Hematopoietic multipotent progenitor cell treated with erythropoietin and hydrocortisone succinate and interleukin-3 and kit ligand, for 8 days (in vitro differentiated cells): ENCODE measurements around the gene APOM.

Source experiments
- DNase-seq: peaks from one replicate; pipeline ENCODE4 v3.0.0-alpha.2; 2015

APOM gene

GRCh38 chr6:31681135-31681671 is 25.5 kb downstream of the APOM start:
- DNase-seq: peak; percentile 49

- no peak for DNase-seq
Observed at GRCh38 chr6:31683591-31683990, 27.9 kb downstream of the APOM start.

- peak; percentile 76 for DNase-seq
Observed at GRCh38 chr6:31686483-31686882, 30.8 kb downstream of the APOM start.

- DNase-seq: no peak
Observed at GRCh38 chr6:31687321-31687720, 31.6 kb downstream of the APOM start.

GRCh38 chr6:31687860-31688693 is 32.4 kb downstream of the APOM start:
- no peak for DNase-seq

- peak; percentile 23 for DNase-seq
Observed at GRCh38 chr6:31689249-31690110, 33.8 kb downstream of the APOM start.

GRCh38 chr6:31690231-31691077 is 34.8 kb downstream of the APOM start:
- DNase-seq: peak; percentile 82

GRCh38 chr6:31691078-31691463 is 35.4 kb downstream of the APOM start:
- no peak for DNase-seq

- no peak for DNase-seq
Observed at GRCh38 chr6:31691564-31692108, 35.9 kb downstream of the APOM start.

GRCh38 chr6:31692353-31692752 is 36.7 kb downstream of the APOM start:
- DNase-seq: no peak

GRCh38 chr6:31692886-31693285 is 37.2 kb downstream of the APOM start:
- no peak for DNase-seq

- no peak for DNase-seq
Observed at GRCh38 chr6:31693535-31693934, 37.8 kb downstream of the APOM start.

- DNase-seq: no peak
Observed at GRCh38 chr6:31697555-31697954, 41.9 kb downstream of the APOM start.

GRCh38 chr6:31700740-31701401 is 45.2 kb downstream of the APOM start:
- DNase-seq: no peak

- DNase-seq: peak; percentile 67
Observed at GRCh38 chr6:31701666-31702404, 46.1 kb downstream of the APOM start.

GRCh38 chr6:31702405-31702818 is 46.7 kb downstream of the APOM start:
- no peak for DNase-seq

- peak; percentile 98 for DNase-seq
Observed at GRCh38 chr6:31702819-31703716, 47.4 kb downstream of the APOM start, which contains the start of gene ABHD16A. TSS of gene ABHD16A (minus strand) at chr6:31703324. CDS start at chr6:31703281, 43 bp downstream.

GRCh38 chr6:31705931-31706330 is 50.2 kb downstream of the APOM start:
- no peak for DNase-seq

GRCh38 chr6:31706599-31706998 is 50.9 kb downstream of the APOM start, which contains the start of gene LY6G6F:
TSS of gene LY6G6F (plus strand) at chr6:31706866. CDS start at chr6:31706907, 41 bp downstream.
- no peak for DNase-seq

GRCh38 chr6:31707701-31708100 is 52.0 kb downstream of the APOM start:
- DNase-seq: no peak
